Neuronal stem cell (in vitro differentiated cells): Measurements from ENCODE around the gene C9orf78.
A peak's percentile ranks its signal among the peaks of the same experiment; 100 is the strongest.

Experiments
- DNase-seq: peaks from one replicate; pipeline ENCODE4 v3.0.0-alpha.2; 2013; ENCODE audit warnings: low spot score
- H2AFZ ChIP-seq: one replicate; pipeline ENCODE4 v1.6.1; 2013; ENCODE audit warnings: mild to moderate bottlenecking, low read length, inconsistent platforms
- H2AK5ac ChIP-seq: 2 replicates; pipeline ENCODE4 v1.6.1; 2013; ENCODE audit warnings: low read depth, mild to moderate bottlenecking, inconsistent platforms, low read length, moderate library complexity, mixed read lengths
- H2BK120ac ChIP-seq: 2 replicates; pipeline ENCODE4 v1.6.1; 2013; ENCODE audit warnings: low read depth, mild to moderate bottlenecking, inconsistent platforms, low read length, moderate library complexity, mixed read lengths
- H2BK12ac ChIP-seq: one replicate; pipeline ENCODE4 v1.6.1; 2013; ENCODE audit warnings: low read length, inconsistent platforms
- H2BK15ac ChIP-seq: 2 replicates; pipeline ENCODE4 v1.6.1; 2013; ENCODE audit warnings: mild to moderate bottlenecking, low read length, inconsistent platforms, mixed read lengths
- H2BK5ac ChIP-seq: one replicate; pipeline ENCODE4 v1.6.1; 2013; ENCODE audit warnings: inconsistent platforms, mild to moderate bottlenecking, low read length, moderate library complexity
- H3K14ac ChIP-seq: one replicate; pipeline ENCODE4 v1.6.1; 2013; ENCODE audit warnings: low read length, inconsistent platforms
- H3K18ac ChIP-seq: 2 replicates; pipeline ENCODE4 v1.6.1; 2013; ENCODE audit warnings: low read length, inconsistent platforms
- H3K23ac ChIP-seq: 2 replicates; pipeline ENCODE4 v1.6.1; 2013; ENCODE audit warnings: low read depth, mild to moderate bottlenecking, mixed read lengths, low read length, inconsistent platforms; ENCODE audit not compliant: poor library complexity
- H3K27ac ChIP-seq: replicated peaks from 3 replicates; pipeline ENCODE4 v1.5.1; 2013; ENCODE audit warnings: low read length, inconsistent platforms
- H3K27me3 ChIP-seq, 3 experiments: 2 replicates each; pipeline ENCODE4 v1.6.1; 2013; ENCODE audit warnings: low read length in 3 of 3, mild to moderate bottlenecking in 2 of 3, inconsistent platforms in 1 of 3, low read depth in 1 of 3, mixed read lengths in 1 of 3, moderate library complexity in 1 of 3; ENCODE audit not compliant: control insufficient read depth in 3 of 3, insufficient read depth in 3 of 3
- H3K36me3 ChIP-seq, 2 donors: replicated peaks in 1 of 2; 2 replicates each; pipeline ENCODE4 v1.6.1; 2013; ENCODE audit warnings: low read length in 2 of 2; ENCODE audit not compliant: control insufficient read depth in 2 of 2, insufficient read depth in 2 of 2
- H3K4ac ChIP-seq: 2 replicates; pipeline ENCODE4 v1.6.1; 2013; ENCODE audit warnings: inconsistent platforms, mild to moderate bottlenecking, low read length, moderate library complexity
- H3K4me1 ChIP-seq, 2 donors: 1 replicate in 1 of 2; 2 replicates in 1 of 2; pipeline ENCODE4 v1.6.1; 2013; ENCODE audit warnings: low read length in 2 of 2, low read depth in 1 of 2; ENCODE audit not compliant: control insufficient read depth in 2 of 2, insufficient read depth in 1 of 2
- H3K4me2 ChIP-seq: one replicate; pipeline ENCODE4 v1.6.1; 2013; ENCODE audit warnings: mild to moderate bottlenecking, low read length, inconsistent platforms; ENCODE audit not compliant: insufficient read depth, poor library complexity, severe bottlenecking
- H3K4me3 ChIP-seq, 2 donors: 2 replicates each; pipeline ENCODE4 v1.5.1; 2013; ENCODE audit warnings: low read length in 2 of 2, mild to moderate bottlenecking in 2 of 2, inconsistent platforms in 1 of 2, moderate library complexity in 1 of 2
- H3K79me1 ChIP-seq: one replicate; pipeline ENCODE4 v1.6.1; 2013; ENCODE audit warnings: low read depth, mild to moderate bottlenecking, inconsistent platforms, low read length, moderate library complexity
- H3K9ac ChIP-seq: one replicate; pipeline ENCODE4 v1.6.1; 2013; ENCODE audit warnings: mild to moderate bottlenecking, low read depth, low read length, inconsistent platforms; ENCODE audit not compliant: poor library complexity
- H3K9me3 ChIP-seq, 2 donors: replicated peaks in 1 of 2; 2 replicates each; pipeline versions ENCODE3 to v1.6.1; 2013; ENCODE audit warnings: low read length in 2 of 2, mild to moderate bottlenecking in 2 of 2, inconsistent platforms in 1 of 2, low read depth in 1 of 2, mixed read lengths in 1 of 2, moderate library complexity in 1 of 2; ENCODE audit not compliant: control insufficient read depth in 2 of 2, insufficient read depth in 1 of 2
- H4K8ac ChIP-seq: one replicate; pipeline ENCODE4 v1.6.1; 2013; ENCODE audit warnings: low read depth, mild to moderate bottlenecking, inconsistent platforms, low read length, moderate library complexity
- H4K91ac ChIP-seq: one replicate; pipeline ENCODE4 v1.6.1; 2013; ENCODE audit warnings: low read length, low read depth, mild to moderate bottlenecking, inconsistent platforms; ENCODE audit not compliant: poor library complexity
- WGBS, 2 donors: extraction: QIAGEN DNeasy Blood & Tissue Kit; methylation state at CpG; one replicate each; pipeline ENCODE4 v1.1.7; 2013; ENCODE audit warnings: missing lambda C conversion rate in 2 of 2, mixed read lengths in 1 of 2; ENCODE audit not compliant: insufficient read length in 2 of 2, insufficient replicate concordance in 1 of 2; ENCODE audit errors: extremely low coverage in 2 of 2; 5-methylcytosine and 5-hydroxymethylcytosine counted together

The C9orf78 gene

GRCh38 chr9:129849901-129850300 lies 14.8 kb upstream of the C9orf78 start:
- WGBS, 2 donors, result no CpG with 5 or more reads among the region's 6 CpGs
- H3K4me2 ChIP-seq, result no peak overlapping the region
- no peak overlapping the region for H3K4me3 ChIP-seq

GRCh38 chr9:129848712-129849441 lies 13.8 kb upstream of the C9orf78 start:
- no peak overlapping the region for H2BK15ac ChIP-seq
- H3K27ac ChIP-seq, result no peak overlapping the region
- DNase-seq, result no peak
- H2BK12ac ChIP-seq, result no peak overlapping the region
- H3K4me3 ChIP-seq, result no peak overlapping the region
- no peak overlapping the region for H3K4me2 ChIP-seq
- no peaks in the 10 kb centered on the region for H3K4me1 ChIP-seq
- no peaks in the 10 kb centered on the region for H3K27me3 ChIP-seq
- H2AFZ ChIP-seq, result no peak overlapping the region
- H3K9me3 ChIP-seq, result no peaks in the 10 kb centered on the region
- no peak overlapping the region for H2AK5ac ChIP-seq
- no peak overlapping the region for H3K23ac ChIP-seq
- H4K8ac ChIP-seq, result no peak overlapping the region
- no peak overlapping the region for H3K14ac ChIP-seq
- H2BK5ac ChIP-seq, result no peak overlapping the region
- no peak overlapping the region for H4K91ac ChIP-seq
- no peaks in the 10 kb centered on the region for H3K79me1 ChIP-seq
- no CpG with 5 or more reads among the region's 4 CpGs for WGBS, 2 donors
- no peak overlapping the region for H2BK120ac ChIP-seq
- H3K9ac ChIP-seq, result no peak overlapping the region
- peaks cover 5 to 36% of the 10 kb centered on the region in 2 donors for H3K36me3 ChIP-seq
- H3K18ac ChIP-seq, result no peak overlapping the region
- H3K4ac ChIP-seq, result no peak overlapping the region

More at GRCh38 chr9:129849901-129850300, 14.8 kb upstream of the C9orf78 start:
- no peak for DNase-seq
- no peak overlapping the region for H2BK12ac ChIP-seq
- H4K91ac ChIP-seq, result no peak overlapping the region
- no peaks in the 10 kb centered on the region for H3K27me3 ChIP-seq
- no peak overlapping the region for H2BK5ac ChIP-seq
- H2AFZ ChIP-seq, result no peak overlapping the region
- H3K4me1 ChIP-seq, result no peaks in the 10 kb centered on the region
- H3K9me3 ChIP-seq, result no peaks in the 10 kb centered on the region
- no peak overlapping the region for H2AK5ac ChIP-seq
- H4K8ac ChIP-seq, result no peak overlapping the region
- no peak overlapping the region for H2BK120ac ChIP-seq
- H3K27ac ChIP-seq, result no peak overlapping the region
- H3K9ac ChIP-seq, result no peak overlapping the region
- H3K79me1 ChIP-seq, result no peaks in the 10 kb centered on the region
- H3K36me3 ChIP-seq, result peaks cover 6 to 46% of the 10 kb centered on the region in 2 donors
- H3K23ac ChIP-seq, result no peak overlapping the region
- H3K4ac ChIP-seq, result no peak overlapping the region
- no peak overlapping the region for H3K18ac ChIP-seq
- no peak overlapping the region for H3K14ac ChIP-seq
- no peak overlapping the region for H2BK15ac ChIP-seq

- Histone ChIP-seq H3K79me1 (no peaks in the 10 kb centered on the region), H3K36me3 (peaks cover 0 to 5% of the 10 kb centered on the region in 2 donors), H3K27me3 (no peaks in the 10 kb centered on the region), H2BK120ac (no peak overlapping the region), H3K18ac (no peak overlapping the region), H3K23ac (no peak overlapping the region), H3K4ac (no peak overlapping the region), H2AK5ac (no peak overlapping the region), H2BK15ac (no peak overlapping the region), H2BK5ac (no peak overlapping the region), H3K27ac (no peak overlapping the region), H3K14ac (no peak overlapping the region), H2BK12ac (no peak overlapping the region), H4K91ac (no peak overlapping the region), H2AFZ (no peak overlapping the region), H3K9me3 (no peaks in the 10 kb centered on the region), H3K9ac (no peak overlapping the region), H3K4me2 (no peak overlapping the region), H3K4me3 (no peak overlapping the region), H4K8ac (no peak overlapping the region), H3K4me1 (peaks cover 0 to 9% of the 10 kb centered on the region in 2 donors)
- DNase-seq, result no peak
- WGBS, 2 donors, result no CpG with 5 or more reads among the region's 2 CpGs
Measured at GRCh38 chr9:129845373-129845772, 10.3 kb upstream of the C9orf78 start.

GRCh38 chr9:129841071-129841470 lies 6.0 kb upstream of the C9orf78 start:
- no peak overlapping the region for H3K27ac ChIP-seq
- H3K4me2 ChIP-seq, result no peak overlapping the region
- no peak overlapping the region for H2BK15ac ChIP-seq
- peaks cover 2% of the 10 kb centered on the region for H3K79me1 ChIP-seq
- no peak overlapping the region for H2BK120ac ChIP-seq
- H3K36me3 ChIP-seq, result peaks cover 2 to 8% of the 10 kb centered on the region in 2 donors
- no peak overlapping the region for H4K91ac ChIP-seq
- H3K23ac ChIP-seq, result no peak overlapping the region
- H2AFZ ChIP-seq, result no peak overlapping the region
- H3K9ac ChIP-seq, result no peak overlapping the region
- H3K4me3 ChIP-seq, result no peak overlapping the region
- no peak overlapping the region for H3K14ac ChIP-seq
- H2BK12ac ChIP-seq, result no peak overlapping the region
- no peak for DNase-seq
- WGBS, 2 donors, result no CpG with 5 or more reads among the region's 4 CpGs
- H3K18ac ChIP-seq, result no peak overlapping the region
- H2BK5ac ChIP-seq, result no peak overlapping the region
- no peaks in the 10 kb centered on the region for H3K9me3 ChIP-seq
- H4K8ac ChIP-seq, result peak overlapping the region; percentile 70
- H3K4me1 ChIP-seq, result peaks cover 4 to 11% of the 10 kb centered on the region in 2 donors
- no peak overlapping the region for H3K4ac ChIP-seq
- no peak overlapping the region for H2AK5ac ChIP-seq
- no peaks in the 10 kb centered on the region for H3K27me3 ChIP-seq
